CD14-positive monocyte (primary cell): ENCODE data around the gene GABRR2. TPM values are rescaled to one million over a fixed set of nuclear protein-coding genes. Genes with fewer than 3 reads are reported as not detected.

Source experiments
- DNase-seq, 3 donors: peaks; one replicate each; pipeline ENCODE4 v3.0.0-alpha.2; 2011 to 2022
- H2AFZ ChIP-seq: 2 replicates; pipeline ENCODE4 v1.6.0; 2012; ENCODE audit warnings: mild to moderate bottlenecking, low read depth, low read length, inconsistent platforms; ENCODE audit not compliant: insufficient read depth, poor library complexity, severe bottlenecking
- H3K27ac ChIP-seq, 2 donors: 1 replicate in 1 of 2; 2 replicates in 1 of 2; pipeline ENCODE4 v1.5.1; 2012 to 2013; ENCODE audit warnings: low read length in 2 of 2, control low read depth in 1 of 2, inconsistent platforms in 1 of 2, low read depth in 1 of 2, mild to moderate bottlenecking in 1 of 2
- H3K27me3 ChIP-seq, 2 donors: one replicate each; pipeline versions ENCODE4 v1.6.0 to v1.6.1; 2011 to 2013; ENCODE audit warnings: low read length in 2 of 2; ENCODE audit not compliant: control insufficient read depth in 2 of 2, insufficient read depth in 2 of 2
- H3K36me3 ChIP-seq, 2 donors: replicated peaks in 1 of 2; 1 replicate in 1 of 2; 2 replicates in 1 of 2; pipeline versions ENCODE4 v1.5.1 to v1.6.1; 2012 to 2013; ENCODE audit warnings: low read length in 2 of 2, control low read depth in 1 of 2, inconsistent platforms in 1 of 2, mild to moderate bottlenecking in 1 of 2; ENCODE audit not compliant: insufficient read depth in 2 of 2, control insufficient read depth in 1 of 2
- H3K4me1 ChIP-seq, 2 donors: 1 replicate in 1 of 2; 2 replicates in 1 of 2; pipeline versions ENCODE4 v1.5.1 to v1.6.1; 2012 to 2013; ENCODE audit warnings: low read length in 2 of 2, control low read depth in 1 of 2, inconsistent platforms in 1 of 2, mild to moderate bottlenecking in 1 of 2, moderate library complexity in 1 of 2; ENCODE audit not compliant: insufficient read depth in 2 of 2, control insufficient read depth in 1 of 2
- H3K4me2 ChIP-seq: replicated peaks from 2 replicates; pipeline ENCODE3; 2012; ENCODE audit warnings: low read length, moderate library complexity, mild to moderate bottlenecking; ENCODE audit not compliant: poor library complexity, severe bottlenecking; ENCODE audit errors: extremely low read depth
- H3K4me3 ChIP-seq, 3 experiments: fragments of 200-600 bp in 1 of 3; sonication (generic) in 1 of 3; replicated peaks in 1 of 3; 1 replicate in 2 of 3; 2 replicates in 1 of 3; pipeline ENCODE4 v1.5.1; 2011 to 2013; ENCODE audit warnings: low read length in 3 of 3, mild to moderate bottlenecking in 3 of 3, control low read depth in 2 of 3, low read depth in 2 of 3, inconsistent platforms in 1 of 3, moderate library complexity in 1 of 3
- H3K79me2 ChIP-seq: 2 replicates; pipeline ENCODE4 v1.6.0; 2012; ENCODE audit warnings: mild to moderate bottlenecking, control low read depth, inconsistent platforms, low read length, moderate library complexity; ENCODE audit not compliant: insufficient read depth
- H3K9ac ChIP-seq: 2 replicates; pipeline ENCODE4 v1.6.0; 2017; ENCODE audit warnings: low read length, mild to moderate bottlenecking; ENCODE audit not compliant: insufficient read depth, poor library complexity, severe bottlenecking
- H3K9me3 ChIP-seq, 2 donors: replicated peaks in 1 of 2; 1 replicate in 1 of 2; 2 replicates in 1 of 2; pipeline versions ENCODE4 v1.5.1 to v1.6.1; 2012 to 2013; ENCODE audit warnings: low read length in 2 of 2, control low read depth in 1 of 2; ENCODE audit not compliant: control insufficient read depth in 1 of 2, insufficient read depth in 1 of 2
- H4K20me1 ChIP-seq: 2 replicates; pipeline ENCODE4 v1.6.0; 2012; ENCODE audit warnings: mild to moderate bottlenecking, low read length, control low read depth, moderate library complexity; ENCODE audit not compliant: insufficient read depth
- H3K27ac Mint-ChIP-seq, 7 donors: one replicate each; pipeline ENCODE4 v1.8.0; 2020; ENCODE audit warnings: mild to moderate bottlenecking in 7 of 7, mixed read lengths in 7 of 7, moderate library complexity in 6 of 7, inconsistent platforms in 2 of 7
- H3K27me3 Mint-ChIP-seq, 3 donors: one replicate each; pipeline ENCODE4 v1.8.0; 2021 to 2022; ENCODE audit warnings: low read depth in 3 of 3, mild to moderate bottlenecking in 3 of 3, mixed read lengths in 3 of 3, moderate library complexity in 3 of 3, inconsistent platforms in 1 of 3
- H3K36me3 Mint-ChIP-seq, 2 donors: one replicate each; pipeline ENCODE4 v1.8.0; 2020; ENCODE audit warnings: mixed read lengths in 2 of 2, inconsistent platforms in 1 of 2, mild to moderate bottlenecking in 1 of 2
- H3K4me1 Mint-ChIP-seq: one replicate; pipeline ENCODE4 v1.8.0; 2020; ENCODE audit warnings: mild to moderate bottlenecking, mixed read lengths
- H3K4me3 Mint-ChIP-seq, 2 donors: one replicate each; pipeline ENCODE4 v1.8.0; 2020; ENCODE audit warnings: mild to moderate bottlenecking in 2 of 2, mixed read lengths in 2 of 2, moderate library complexity in 1 of 2
- H3K9me3 Mint-ChIP-seq, 7 donors: one replicate each; pipeline ENCODE4 v1.8.0; 2020 to 2022; ENCODE audit warnings: mixed read lengths in 7 of 7, mild to moderate bottlenecking in 6 of 7, moderate library complexity in 6 of 7, inconsistent platforms in 2 of 7
- CTCF ChIP-seq: fragments of 200-600 bp; IDR thresholded peaks from one replicate; pipeline ENCODE4 v1.8.0; 2022; ENCODE audit warnings: antibody characterized with exemption, mild to moderate bottlenecking
- WGBS: methylation state at CpG from one replicate; pipeline ENCODE4 v1.1.5; 2013; ENCODE audit warnings: missing lambda C conversion rate; ENCODE audit not compliant: insufficient coverage; 5-methylcytosine and 5-hydroxymethylcytosine counted together
- intact Hi-C, 2 donors: fragments of 100-400 bp; cut with micrococcal nuclease; formaldehyde crosslinking; loops; one replicate each; pipeline versions ENCODE4 v1.15.0 to v1.15.1; 2023
- polyA plus RNA-seq, 3 donors: library from polyadenylated mRNA; depleted of rRNA in 1 of 3; unstranded in 2 of 3; stranded (reverse) in 1 of 3; fragments of 300-500 nt in 2 of 3; fragments of >200 nt in 1 of 3; fragmentation: Illumina TruSeq in 2 of 3; gene quantifications; 1 replicate in 2 of 3; 2 replicates in 1 of 3; pipeline ENCODE4 v1.2.3, GENCODE V29; 2012 to 2021

The GABRR2 gene
- polyA plus RNA-seq, 3 donors: 3.7 TPM; not detected in 2

DNA sequence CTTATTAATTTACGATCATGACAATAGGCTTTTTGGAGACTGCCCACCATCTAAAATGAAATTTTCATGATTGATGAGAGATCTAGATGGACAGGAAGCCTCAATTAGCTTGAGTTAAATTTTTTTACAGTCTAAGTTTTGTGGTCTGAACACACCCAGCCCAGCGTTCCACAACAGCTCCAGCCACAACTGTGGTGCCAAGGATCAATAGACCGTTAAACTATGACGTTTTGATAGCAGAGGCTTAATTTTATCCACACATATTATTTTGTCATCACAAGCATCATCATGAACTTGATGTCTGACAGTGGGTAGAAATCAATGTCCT, 92.4 kb downstream of the GABRR2 start:
- H3K36me3 ChIP-seq: no peaks in the 10 kb centered on the region
- H3K4me3 ChIP-seq: no peak overlapping the region
- Mint-ChIP-seq H3K4me3 (no peak overlapping the region), H3K9me3 (peaks cover 1 to 9% (median 5%) of the 10 kb centered on the region in 7 donors), H3K4me1 (peaks cover 4% of the 10 kb centered on the region), H3K27me3 (peaks cover 0 to 1% (median 0%) of the 10 kb centered on the region in 3 donors), H3K27ac (no peak overlapping the region), H3K36me3 (no peaks in the 10 kb centered on the region)
- no peaks in the 10 kb centered on the region for H3K79me2 ChIP-seq
- intact Hi-C loops: no loop called here
- H3K9ac ChIP-seq: no peak overlapping the region
- H3K27ac ChIP-seq: no peak overlapping the region
- H2AFZ ChIP-seq: no peak overlapping the region
- peaks cover 2% of the 10 kb centered on the region in 2 donors for H3K4me1 ChIP-seq
- no peak for TF ChIP-seq CTCF
- DNase-seq: no peak
- H3K4me2 ChIP-seq: no peak overlapping the region
- no CpG with 5 or more reads among the region's 4 CpGs for WGBS
- no peaks in the 10 kb centered on the region for H3K27me3 ChIP-seq
- no peaks in the 10 kb centered on the region for H3K9me3 ChIP-seq
- H4K20me1 ChIP-seq: no peaks in the 10 kb centered on the region

DNA sequence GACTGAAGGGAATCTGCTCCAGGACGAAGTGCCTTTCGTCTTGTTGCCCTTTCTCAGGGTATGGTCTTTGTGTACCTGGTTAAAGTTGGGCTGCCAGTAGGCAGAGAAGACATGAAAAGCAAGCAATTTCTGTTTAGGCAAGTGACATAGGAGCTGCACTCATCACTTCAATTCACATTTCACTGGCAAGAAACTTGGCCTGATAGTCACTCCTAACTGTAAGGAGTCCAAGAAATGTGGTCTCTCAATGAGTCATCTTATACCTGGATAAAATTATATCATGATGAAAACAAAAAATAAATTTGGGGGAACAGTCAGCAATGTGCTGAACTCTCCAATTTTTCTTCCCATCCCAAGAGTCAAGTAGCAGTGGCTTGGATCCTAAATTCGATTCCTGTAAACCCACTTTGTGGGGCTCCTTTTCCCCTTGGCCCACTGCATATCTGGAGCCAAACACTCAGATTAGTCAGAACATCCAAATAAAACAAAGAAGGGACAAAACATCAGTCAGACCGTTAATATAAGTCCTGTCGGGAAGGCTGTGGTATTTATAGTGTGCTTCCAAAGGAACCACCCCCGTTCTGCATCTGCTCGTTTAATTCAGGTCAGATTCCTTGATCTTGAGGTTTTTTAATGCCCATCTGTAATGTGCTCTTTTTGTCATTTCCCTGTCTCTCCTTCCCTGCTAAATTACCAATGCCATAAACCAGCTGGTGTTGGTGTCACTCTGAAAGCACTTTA, 93.0 kb downstream of the GABRR2 start:
- Histone ChIP-seq H3K27me3 (no peaks in the 10 kb centered on the region), H3K36me3 (no peaks in the 10 kb centered on the region), H3K4me2 (no peak overlapping the region), H3K4me1 (peaks cover 7 to 8% of the 10 kb centered on the region in 2 donors), H3K79me2 (no peaks in the 10 kb centered on the region), H3K4me3 (no peak overlapping the region), H2AFZ (no peak overlapping the region), H4K20me1 (no peaks in the 10 kb centered on the region), H3K9ac (no peak overlapping the region), H3K9me3 (no peaks in the 10 kb centered on the region), H3K27ac (no peak overlapping the region)
- no peak overlapping the region for H3K27ac Mint-ChIP-seq
- H3K4me3 Mint-ChIP-seq: no peak overlapping the region
- no peaks in the 10 kb centered on the region for H3K36me3 Mint-ChIP-seq
- no peak for DNase-seq
- TF ChIP-seq CTCF: no peak
- H3K4me1 Mint-ChIP-seq: peaks cover 10% of the 10 kb centered on the region
- intact Hi-C loops: no loop called here
- H3K27me3 Mint-ChIP-seq: peaks cover 0 to 1% (median 1%) of the 10 kb centered on the region in 3 donors
- H3K9me3 Mint-ChIP-seq: peaks cover 1 to 9% (median 5%) of the 10 kb centered on the region in 7 donors
- WGBS: 100% methylated on average over 3 of the region's 7 CpGs
